NCI-H2029 treated with DMSO at 0.1 percent for 48 hours (cell line): ENCODE data around the gene CITED4.
A peak's percentile ranks its signal among the peaks of the same experiment; 100 is the strongest.
"Not testable (repeated sequence)": the region's sequence is repeated elsewhere in the genome, so short reads cannot be mapped to it uniquely, and the experiment has no call there.

Experiments used
- DNase-seq: peaks from one replicate; lab custom pipeline; 2025; lab: John Stamatoyannopoulos, UW

CITED4 gene, protein sequence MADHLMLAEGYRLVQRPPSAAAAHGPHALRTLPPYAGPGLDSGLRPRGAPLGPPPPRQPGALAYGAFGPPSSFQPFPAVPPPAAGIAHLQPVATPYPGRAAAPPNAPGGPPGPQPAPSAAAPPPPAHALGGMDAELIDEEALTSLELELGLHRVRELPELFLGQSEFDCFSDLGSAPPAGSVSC

DNA sequence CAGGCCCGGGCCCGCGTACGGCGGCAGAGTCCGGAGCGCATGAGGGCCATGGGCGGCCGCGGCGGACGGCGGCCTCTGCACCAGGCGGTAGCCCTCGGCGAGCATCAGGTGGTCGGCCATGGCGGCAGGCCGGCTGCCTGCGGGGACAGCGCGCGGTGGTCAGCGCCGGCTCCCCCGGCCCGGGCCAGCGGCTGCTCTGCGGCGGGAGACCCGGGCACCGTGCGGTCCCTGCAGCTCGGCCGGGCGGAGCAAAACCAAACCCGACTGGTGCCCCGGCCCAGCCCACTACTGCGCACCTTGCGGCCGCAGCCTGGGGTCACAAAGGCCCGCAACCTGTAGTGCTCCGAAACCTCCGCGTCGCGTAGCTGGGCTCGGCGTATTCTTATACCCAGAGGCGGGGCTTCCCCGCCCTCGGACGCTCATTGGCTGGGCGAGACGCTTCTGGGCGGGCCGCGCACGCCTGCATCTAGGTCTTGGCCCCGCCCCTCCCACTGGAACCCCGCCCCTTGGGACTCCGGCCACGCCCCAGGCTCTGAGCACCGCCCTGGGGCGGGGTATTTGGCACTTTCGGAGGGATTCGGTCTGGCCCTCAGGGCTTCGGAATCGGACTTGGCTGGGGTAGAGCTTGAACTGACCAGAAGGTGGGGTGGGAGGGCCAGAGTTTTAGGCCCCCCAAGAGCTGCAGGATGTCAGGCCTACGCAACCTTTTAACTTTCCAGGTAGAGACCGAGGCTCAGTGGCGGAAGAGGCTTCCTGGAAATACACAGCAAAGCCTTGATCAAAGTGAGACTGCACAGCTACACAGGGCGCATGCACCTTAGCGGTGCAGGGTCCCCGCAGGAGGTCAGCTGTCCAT lies at the start of gene CITED4:
CITED4 (minus strand) TSS at position 356 of the 856 bp plus-strand sequence; CDS start at position 120, 236 bp downstream.
- peak; percentile 100 for DNase-seq

DNA sequence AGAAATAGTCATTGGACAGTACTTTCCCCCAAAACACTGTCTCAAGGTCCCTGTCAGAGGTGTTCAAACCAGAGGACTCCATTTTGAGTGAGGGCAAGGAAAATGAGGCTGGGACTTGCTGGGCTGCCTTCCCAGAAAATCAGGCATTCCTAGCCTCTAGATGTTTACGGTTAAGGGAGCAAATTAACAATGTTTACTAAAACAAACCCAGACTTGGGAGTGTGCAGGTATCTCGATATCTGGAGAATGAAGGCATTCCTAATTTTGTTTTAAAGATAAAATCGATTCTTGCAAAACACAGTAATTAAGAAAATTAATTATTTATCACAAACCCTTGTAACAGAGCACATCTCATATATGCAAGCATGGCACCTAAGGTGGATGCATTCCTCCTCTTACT lies 48.9 kb upstream of the CITED4 start:
- no peak for DNase-seq

- DNase-seq, result no peak
Measured at GRCh38 chr1:40909281-40909680, 47.1 kb upstream of the CITED4 start.

GRCh38 chr1:40908350-40908749 lies 46.2 kb upstream of the CITED4 start:
- DNase-seq, result no peak

DNA sequence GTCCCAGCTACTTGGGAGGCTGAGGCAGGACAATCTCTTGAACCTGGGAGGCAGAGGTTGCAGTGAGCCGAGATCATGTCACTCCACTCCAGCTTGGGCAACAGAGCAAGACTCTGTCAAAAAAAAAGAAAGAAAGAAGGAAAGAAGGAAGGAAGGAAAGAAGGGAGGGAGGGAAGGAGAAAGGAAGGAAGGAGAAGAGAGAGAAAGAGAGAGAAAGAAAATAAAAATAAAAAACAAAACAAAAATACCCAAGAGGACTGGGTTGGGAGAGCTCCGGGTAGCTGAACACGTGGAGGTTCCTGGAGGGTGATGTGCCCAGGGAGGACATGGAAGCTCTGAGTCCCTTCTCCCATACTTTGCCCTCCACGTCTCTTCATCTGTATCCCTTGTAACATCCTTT lies 45.7 kb upstream of the CITED4 start:
- no peak for DNase-seq

DNA sequence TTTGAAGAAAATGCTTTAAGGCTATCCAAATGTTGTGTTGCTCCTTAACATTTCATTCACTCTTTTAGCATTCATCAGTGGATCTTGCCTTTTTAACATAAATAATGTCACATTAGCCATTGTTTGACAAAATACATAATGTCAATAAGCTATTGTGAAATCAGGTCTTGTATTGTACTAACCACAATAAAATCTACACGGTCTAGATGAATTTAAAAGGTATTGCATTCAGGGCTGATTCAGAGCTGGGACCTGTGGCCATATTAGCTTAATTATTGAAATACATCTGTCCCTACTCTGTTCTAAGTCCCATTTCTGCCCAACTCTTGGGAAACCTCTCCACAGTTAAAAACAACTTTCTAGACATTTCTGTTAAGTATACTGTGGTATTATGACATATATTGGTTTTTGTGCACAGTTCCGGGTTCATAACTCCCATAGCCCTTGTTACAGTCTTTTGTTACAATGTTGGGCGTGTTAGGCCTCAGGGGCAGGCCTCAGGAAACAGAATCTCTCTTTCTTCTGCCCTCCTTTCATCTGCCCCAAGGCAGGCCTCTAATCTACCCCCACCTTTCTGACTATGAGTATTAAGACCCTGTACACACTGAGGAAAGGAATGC lies 44.7 kb upstream of the CITED4 start:
- DNase-seq, result no peak

- DNase-seq, result no peak
Measured at GRCh38 chr1:40905061-40905460, 42.9 kb upstream of the CITED4 start.

GRCh38 chr1:40903106-40903505 lies 40.9 kb upstream of the CITED4 start:
- DNase-seq, result no peak

DNA sequence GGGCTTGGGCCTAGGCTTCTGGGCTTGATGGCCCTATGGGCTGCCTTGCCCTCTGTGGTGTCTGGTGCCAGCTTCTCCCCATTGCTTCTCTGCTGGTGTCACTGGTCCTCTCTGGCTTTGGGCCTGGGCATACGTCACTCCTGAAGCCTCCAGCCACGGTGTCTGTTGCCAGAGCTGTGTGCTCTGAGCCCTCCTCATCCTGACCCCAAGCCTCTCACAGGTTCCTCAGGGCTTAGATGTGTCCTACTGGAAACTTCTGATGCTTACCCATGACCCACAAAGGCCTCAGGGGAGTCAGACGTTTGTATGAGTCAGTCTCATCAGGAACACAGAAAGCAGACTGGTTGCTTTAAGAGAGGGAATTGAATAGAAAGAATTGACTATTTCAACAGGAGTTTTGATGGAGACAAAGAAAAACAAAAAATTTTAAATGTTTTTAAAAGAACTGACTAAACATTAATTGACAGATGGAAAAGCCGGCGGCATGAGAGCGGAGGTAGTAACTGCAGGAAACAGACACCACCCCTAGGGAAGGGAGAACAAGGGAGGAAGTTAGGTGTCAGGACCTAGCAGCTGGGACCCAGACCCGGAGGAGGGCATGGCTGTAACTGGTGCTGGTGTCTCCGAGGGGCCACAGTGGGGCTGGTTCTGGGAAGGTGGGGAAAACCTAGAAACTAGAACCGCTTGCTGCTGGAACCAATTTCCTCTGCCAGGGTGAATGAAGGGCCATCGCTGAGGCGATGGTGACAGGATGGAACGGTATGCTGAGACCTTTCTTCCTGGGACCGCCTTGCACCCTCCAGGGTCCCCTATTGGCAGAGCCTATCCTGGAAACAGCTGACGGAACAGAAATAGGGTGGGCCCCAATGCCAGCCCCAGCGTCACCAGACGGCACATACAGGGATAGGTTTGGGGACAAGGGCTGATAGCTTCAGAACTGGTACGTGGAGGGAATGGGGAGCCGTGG lies 40.0 kb upstream of the CITED4 start:
- DNase-seq, result no peak

GRCh38 chr1:40899230-40899870 lies 37.2 kb upstream of the CITED4 start:
- no peak for DNase-seq

DNA sequence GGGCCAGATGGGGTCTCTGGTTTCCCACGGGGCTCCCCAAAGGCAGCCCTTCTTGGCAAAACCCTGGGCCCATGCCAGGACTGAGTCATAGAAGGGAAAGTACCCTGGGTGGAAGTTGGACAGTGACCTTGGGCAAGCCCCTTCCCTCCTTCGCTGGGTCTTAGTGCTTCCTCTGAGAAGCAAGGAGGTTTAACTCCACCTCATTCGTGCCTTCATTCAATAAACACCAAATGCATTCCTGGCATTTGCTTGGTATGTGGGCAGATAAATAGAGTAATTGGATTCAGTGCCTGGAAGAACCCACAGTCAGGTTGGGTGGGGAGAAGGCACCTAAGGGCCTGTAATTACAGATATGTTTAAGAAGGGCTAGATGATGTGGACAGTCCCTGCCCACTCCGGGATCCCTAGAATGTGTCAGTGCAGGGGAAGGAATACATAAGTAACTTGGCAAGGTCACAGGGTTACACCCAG lies 36.3 kb upstream of the CITED4 start:
- no peak for DNase-seq

- no peak for DNase-seq
Measured at GRCh38 chr1:40897513-40897912, 35.4 kb upstream of the CITED4 start.

DNA sequence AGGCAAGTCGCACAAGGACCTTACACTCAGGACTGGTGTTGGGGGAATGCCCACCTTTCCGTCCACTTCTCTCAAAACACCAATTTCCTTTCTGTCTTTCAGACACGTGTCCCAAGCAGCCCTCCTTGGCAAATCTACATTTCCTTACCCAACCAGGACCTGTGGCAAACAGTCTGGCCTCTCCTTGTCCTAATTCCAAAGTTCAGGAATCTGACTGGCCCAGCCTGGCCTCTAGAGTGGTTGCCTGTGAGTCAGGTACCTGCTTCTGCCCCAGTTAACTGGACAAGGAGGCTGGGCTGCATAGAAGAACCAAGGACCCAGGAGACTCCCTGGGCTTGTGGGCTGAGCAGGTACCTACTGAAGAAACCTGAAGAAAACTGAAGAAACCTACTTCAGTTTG lies 34.3 kb upstream of the CITED4 start:
- no peak for DNase-seq

DNA sequence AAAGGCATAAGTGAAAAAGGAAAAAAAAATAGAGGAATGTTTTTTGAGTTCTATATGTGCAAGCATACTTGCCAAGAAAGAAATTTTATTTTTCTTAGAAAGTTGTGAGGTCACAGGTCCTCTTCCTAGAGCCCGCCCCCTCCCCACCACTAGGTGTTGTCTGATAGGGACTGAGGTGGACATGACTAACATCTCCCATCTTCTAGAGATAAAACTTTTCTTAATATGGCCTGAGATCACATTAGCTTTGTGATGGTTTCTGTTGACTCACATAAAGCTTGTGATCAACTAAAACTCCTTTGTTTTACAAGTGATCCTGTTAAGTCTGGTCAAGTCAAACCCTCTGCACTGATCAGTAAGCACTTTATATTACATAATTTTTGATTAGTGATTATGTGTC lies 33.4 kb upstream of the CITED4 start:
- DNase-seq, result no peak

GRCh38 chr1:40894858-40895257 lies 32.7 kb upstream of the CITED4 start:
- not testable (repeated sequence) for DNase-seq

GRCh38 chr1:40894455-40894854 lies 32.3 kb upstream of the CITED4 start:
- no peak for DNase-seq

- DNase-seq, result no peak
Measured at GRCh38 chr1:40893946-40894345, 31.8 kb upstream of the CITED4 start.

GRCh38 chr1:40892354-40892753 lies 30.2 kb upstream of the CITED4 start:
- DNase-seq, result no peak

DNA sequence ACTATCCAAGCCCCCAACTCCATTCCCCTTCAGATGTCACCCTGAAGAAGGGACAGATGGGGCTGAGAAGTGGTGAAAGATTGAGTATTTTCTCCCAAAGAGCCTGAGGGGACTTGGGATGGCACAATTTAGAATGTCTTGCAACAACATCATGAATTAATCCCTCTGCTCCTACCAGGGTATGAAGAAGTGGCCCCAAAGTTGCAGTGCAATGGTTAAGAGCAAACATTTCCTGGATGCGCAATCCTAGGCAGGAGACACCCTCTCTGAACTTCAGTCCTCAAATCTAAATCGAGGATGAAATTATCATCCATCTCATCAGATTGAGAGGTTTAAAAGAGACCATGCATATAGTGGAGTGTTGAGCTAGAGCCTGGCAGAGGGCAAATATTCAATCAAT lies 28.6 kb upstream of the CITED4 start:
- no peak for DNase-seq

DNA sequence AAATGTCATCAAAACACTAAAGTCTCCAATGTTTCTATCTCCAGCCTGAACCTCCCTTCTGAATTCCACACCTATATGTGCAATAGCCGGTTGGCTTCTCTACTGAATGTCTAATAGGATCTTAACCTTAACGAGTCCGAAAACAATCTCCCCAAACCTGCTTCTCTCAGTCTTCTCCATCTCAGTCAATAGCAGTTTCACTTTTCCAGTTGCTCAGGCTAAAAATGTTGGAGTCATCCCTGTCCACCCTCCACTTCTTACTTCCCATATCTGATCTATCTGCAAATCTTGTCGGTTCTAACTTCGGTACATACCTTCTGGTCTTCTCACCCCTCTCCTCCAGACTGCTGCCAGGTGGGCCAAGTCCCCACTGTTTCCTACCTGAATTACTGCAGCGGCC lies 25.5 kb upstream of the CITED4 start:
- DNase-seq, result no peak

DNA sequence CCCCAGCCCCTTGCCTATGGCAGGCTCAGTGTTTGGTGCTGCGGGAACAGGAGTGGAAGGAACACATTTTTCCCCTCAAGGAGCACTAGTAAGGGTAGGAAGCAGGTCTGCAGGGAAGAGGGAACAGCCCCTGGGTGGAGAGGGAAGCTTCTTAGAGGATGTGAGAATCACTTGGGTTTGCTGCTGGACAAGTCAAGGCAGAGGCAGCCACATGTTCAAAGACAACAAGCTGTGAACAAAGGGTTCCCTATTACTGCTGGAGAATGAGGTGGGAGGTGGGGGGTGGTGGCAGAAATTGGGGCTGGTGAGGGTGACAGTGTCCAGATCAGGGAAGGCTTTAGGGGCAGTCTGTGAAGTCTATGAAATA lies 24.8 kb upstream of the CITED4 start:
- no peak for DNase-seq
